ENCODE results near the gene PDCD1LG2.

Gene PDCD1LG2

GRCh38 chr9:5620494-5620893 is 110.2 kb downstream of the PDCD1LG2 start:
- Histone ChIP-seq H3K9me3 (replicated peaks; ENCODE audit: insufficient read depth, low read length) (no peaks in the 10 kb centered on the region), H3K36me3 (replicated peaks; ENCODE audit: insufficient read depth, low read length) (no peaks in the 10 kb centered on the region), H3K27ac (ENCODE audit: low read length) (no peak overlapping the region), H3K9me2 (replicated peaks; ENCODE audit: insufficient read depth, low read length) (no peaks in the 10 kb centered on the region), H2AFZ (ENCODE audit: low read length) (no peak overlapping the region), H3K79me2 (ENCODE audit: low read length) (peaks cover 51% of the 10 kb centered on the region), H3K4me3 (ENCODE audit: low read length) (no peak overlapping the region), H3K4me1 (ENCODE audit: low read length) (peaks cover 19% of the 10 kb centered on the region), H3F3A (ENCODE audit: insufficient read depth, low read length) (peaks cover 17% of the 10 kb centered on the region), H3K4me2 (ENCODE audit: low read depth, low read length) (no peak overlapping the region), H3K27me3 (replicated peaks; ENCODE audit: insufficient read depth, low read length) (no peaks in the 10 kb centered on the region), H4K20me1 (ENCODE audit: insufficient read depth, low read length) (no peaks in the 10 kb centered on the region), H3K9ac (ENCODE audit: low read length) (no peak overlapping the region)
- DNase-seq: no peak
- no peak for TF ChIP-seq CTCF (IDR thresholded peaks at IDR 0.05; ENCODE audit: low read length)
